ENCODE measurements around the gene SLC12A5. TPM values are rescaled to one million over a fixed set of nuclear protein-coding genes. Genes with fewer than 3 reads are reported as not detected.
"Not testable (repeated sequence)": the region's sequence is repeated elsewhere in the genome, so short reads cannot be mapped to it uniquely, and the experiment has no call there.

Gene SLC12A5
- total and polyA plus RNA-seq, 9 of the 15 experiments (the other 6 are each of a cell fraction or from before 2014, with no cell fraction given): 0.36 to 7.5 (median 2.1) TPM

DNA sequence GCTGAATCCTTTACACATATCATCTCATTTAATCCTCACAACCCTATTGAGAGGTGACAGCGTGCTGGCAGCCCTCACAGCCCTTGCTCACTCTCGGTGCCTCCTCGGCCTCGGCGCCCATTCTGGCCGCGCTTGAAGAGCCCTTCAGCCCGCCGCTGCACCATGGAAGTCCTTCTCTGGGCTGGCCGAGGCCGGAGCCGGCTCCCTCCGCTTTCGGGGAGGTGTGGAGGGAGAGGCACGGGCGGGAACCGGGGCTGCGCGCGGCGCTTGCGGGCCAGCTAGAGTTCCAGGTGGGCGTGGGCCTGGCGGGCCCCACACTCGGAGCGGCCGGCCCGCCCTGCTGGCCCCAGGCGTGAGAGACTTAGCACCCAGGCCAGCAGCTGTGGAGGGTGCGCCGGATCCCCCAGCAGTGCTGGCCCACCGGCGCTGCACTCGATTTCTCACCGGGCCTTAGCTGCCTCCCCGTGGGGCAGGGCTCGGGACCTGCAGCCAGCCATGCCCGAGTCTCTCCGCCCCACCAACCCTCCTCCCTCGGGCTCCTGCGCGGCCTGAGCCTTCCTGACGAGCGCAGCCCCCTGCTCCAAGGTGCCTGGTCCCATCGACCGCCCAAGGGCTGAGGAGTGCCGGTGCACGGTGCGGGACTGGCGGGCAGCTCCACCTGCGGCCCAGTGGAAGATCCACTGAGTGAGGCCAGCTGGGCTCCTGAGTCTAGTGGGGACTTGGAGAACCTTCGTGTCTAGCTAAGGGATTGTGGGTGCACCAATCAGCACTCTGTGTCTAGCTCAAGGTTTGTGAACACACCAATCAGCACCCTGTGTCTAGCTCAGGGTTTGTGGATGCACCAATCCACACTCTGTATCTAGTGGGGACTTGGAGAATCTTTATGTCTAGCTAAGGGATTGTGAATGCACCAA lies 62.9 kb downstream of the SLC12A5 start:
- H3K4me1 ChIP-seq (replicated peaks in 1 of 2; ENCODE audit: control insufficient read depth in 2 of 2, insufficient read depth in 2 of 2, low read length in 2 of 2); CTCF ChIA-PET (ENCODE audit: low intra/inter-chr PET ratio); FAIRE-seq; ATAC-seq; H4K20me1 ChIP-seq (replicated peaks; ENCODE audit: control insufficient read depth, insufficient read depth, low read length); H3K4me3 ChIP-seq; H3K36me3 ChIP-seq (ENCODE audit: control insufficient read depth, insufficient read depth, low read length); BruUV-seq (replicated peaks); H3K4me2 ChIP-seq (ENCODE audit: insufficient read depth, low read length); intact Hi-C loops (cut with micrococcal nuclease); H3K9ac ChIP-seq (ENCODE audit: insufficient read depth in 1 of 2, low read depth in 2 of 2, low read length in 2 of 2); H3K9me3 ChIP-seq (replicated peaks; ENCODE audit: control insufficient read depth, insufficient read depth, low read depth, low read length); H3K9me1 ChIP-seq (ENCODE audit: control insufficient read depth, insufficient read depth, low read length); in situ Hi-C loops (cut with MboI); H3K27me3 ChIP-seq (ENCODE audit: control insufficient read depth in 2 of 2, insufficient read depth in 2 of 2, low read length in 2 of 2); H2AFZ ChIP-seq (ENCODE audit: low read depth, low read length); H3K27ac ChIP-seq (ENCODE audit: extremely low read depth, low read depth, low read length); DNase-seq (ENCODE audit: extremely low read depth in 1 of 4, low spot score in 3 of 4): not testable (repeated sequence)
- POLR2A ChIA-PET: interaction anchor here (0.9 kb wide), 1 partner anchor 148 kb away, joined by 3 read pairs; no protein-coding TSS in a partner anchor
- 76% methylated on average over 36 of the region's 52 CpGs for WGBS (ENCODE audit: insufficient coverage, low coverage, missing lambda C conversion rate)
- peaks cover 28% of the 10 kb centered on the region for H3K79me2 ChIP-seq (ENCODE audit: control insufficient read depth, insufficient read depth, low read length)

GRCh38 chr20:46093531-46093930 lies 64.5 kb downstream of the SLC12A5 start:
- CTCF ChIA-PET (ENCODE audit: low intra/inter-chr PET ratio): no interaction called here
- intact Hi-C loops (cut with micrococcal nuclease): no loop called here
- H3K9ac ChIP-seq (ENCODE audit: insufficient read depth in 1 of 2, low read depth in 2 of 2, low read length in 2 of 2): no peak overlapping the region
- no peak for DNase-seq (ENCODE audit: extremely low read depth in 1 of 4, low spot score in 3 of 4)
- no peak for FAIRE-seq
- no peak for ATAC-seq
- peaks cover 5 to 9% of the 10 kb centered on the region in 2 experiments; a peak in 3 of 5 replicates for H3K27me3 ChIP-seq (ENCODE audit: control insufficient read depth in 2 of 2, insufficient read depth in 2 of 2, low read length in 2 of 2)
- H3K36me3 ChIP-seq (ENCODE audit: control insufficient read depth, insufficient read depth, low read length): no peaks in the 10 kb centered on the region
- no TSS peak for BruUV-seq (replicated peaks)
- POLR2A ChIA-PET: no interaction called here
- no peaks in the 10 kb centered on the region for H3K9me3 ChIP-seq (replicated peaks; ENCODE audit: control insufficient read depth, insufficient read depth, low read depth, low read length)
- WGBS (ENCODE audit: insufficient coverage, low coverage, missing lambda C conversion rate): 3% methylated on average over 2 of the region's 2 CpGs
- no peak for TF ChIP-seq ZNF143 (CRISPR knock-in tag; IDR thresholded peaks at IDR 0.05)
- no peak for TF ChIP-seq SAFB2 (IDR thresholded peaks at IDR 0.05; ENCODE audit: borderline replicate concordance, low read depth, low read length, severe bottlenecking)
- no peak for TF ChIP-seq SOX6 (IDR thresholded peaks at IDR 0.05)
- TF ChIP-seq ZNF76 (CRISPR knock-in tag; IDR thresholded peaks at IDR 0.05; ENCODE audit: borderline replicate concordance): no peak
- no peak for TF ChIP-seq ETS2 (tag; IDR thresholded peaks at IDR 0.05; ENCODE audit: borderline replicate concordance, poor library complexity, severe bottlenecking)
- TF ChIP-seq CTCF (IDR thresholded peaks at IDR 0.05 in 2 of 3, conservative IDR thresholded peaks at IDR 0.05 in 1 of 3; ENCODE audit: insufficient read depth in 2 of 3, low read depth in 1 of 3, low read length in 3 of 3): peak in 1 of 3 experiments; percentile 13; a peak in 1 of 6 replicates
- TF ChIP-seq KDM2B (CRISPR knock-in tag; IDR thresholded peaks at IDR 0.05): no peak
- H2AFZ ChIP-seq (ENCODE audit: low read depth, low read length): no peak overlapping the region
- H3K27ac ChIP-seq (ENCODE audit: extremely low read depth, low read depth, low read length): no peak overlapping the region
- peaks cover 5% of the 10 kb centered on the region; the same call in 1 of the 2 replicates for H4K20me1 ChIP-seq (replicated peaks; ENCODE audit: control insufficient read depth, insufficient read depth, low read length)
- H3K4me1 ChIP-seq (replicated peaks in 1 of 2; ENCODE audit: control insufficient read depth in 2 of 2, insufficient read depth in 2 of 2, low read length in 2 of 2): peaks cover under 1 to 8% of the 10 kb centered on the region in 2 experiments; a peak in 2 of 5 replicates
- in situ Hi-C loops (cut with MboI): no loop called here
- H3K79me2 ChIP-seq (ENCODE audit: control insufficient read depth, insufficient read depth, low read length): peaks cover 11% of the 10 kb centered on the region
- H3K9me1 ChIP-seq (ENCODE audit: control insufficient read depth, insufficient read depth, low read length): no peaks in the 10 kb centered on the region
- no peak overlapping the region for H3K4me2 ChIP-seq (ENCODE audit: insufficient read depth, low read length)
- H3K4me3 ChIP-seq: no peak overlapping the region

Measured in K562 (cell line).